Activated CD4-positive, CD25-positive, alpha-beta regulatory T cell treated with anti-CD3 and anti-CD28 coated beads, Interleukin-2, amount 50 U/mL, for 72 hours (primary cell): ENCODE results near the gene IFIT5.
"Not testable (repeated sequence)": the region's sequence is repeated elsewhere in the genome, so short reads cannot be mapped to it uniquely, and the experiment has no call there.

Experiments
- DNase-seq: peaks from one replicate; pipeline ENCODE4 v3.0.0; 2021

Gene IFIT5

GRCh38 chr10:89440226-89441009, 26.1 kb downstream of the IFIT5 start:
- no peak for DNase-seq

- DNase-seq: no peak
Measured at GRCh38 chr10:89442289-89442688, 27.9 kb downstream of the IFIT5 start.

- DNase-seq: not testable (repeated sequence)
Measured at GRCh38 chr10:89444819-89445218, 30.5 kb downstream of the IFIT5 start.

- DNase-seq: no peak
Measured at GRCh38 chr10:89450901-89451300, 36.5 kb downstream of the IFIT5 start.

GRCh38 chr10:89452193-89452592, 37.8 kb downstream of the IFIT5 start:
- DNase-seq: no peak

- no peak for DNase-seq
Measured at GRCh38 chr10:89454561-89455347, 40.4 kb downstream of the IFIT5 start.

GRCh38 chr10:89458291-89458690, 43.9 kb downstream of the IFIT5 start:
- DNase-seq: no peak

GRCh38 chr10:89458784-89459183, 44.4 kb downstream of the IFIT5 start:
- no peak for DNase-seq

- no peak for DNase-seq
Measured at GRCh38 chr10:89463846-89464537, 49.6 kb downstream of the IFIT5 start.

GRCh38 chr10:89465196-89465595, 50.8 kb downstream of the IFIT5 start:
- DNase-seq: no peak

- no peak for DNase-seq
Measured at GRCh38 chr10:89466599-89467035, 52.2 kb downstream of the IFIT5 start.

- DNase-seq: no peak
Measured at GRCh38 chr10:89468191-89468965, 54.0 kb downstream of the IFIT5 start.

GRCh38 chr10:89469517-89469916, 55.1 kb downstream of the IFIT5 start:
- DNase-seq: no peak
